Left lobe of liver (tissue), 2 donors: Measurements from ENCODE around the gene ATRNL1. TPM values are rescaled to one million over a fixed set of nuclear protein-coding genes. Genes with fewer than 3 reads are reported as not detected.
A peak's percentile ranks its signal among the peaks of the same experiment; 100 is the strongest.

ENCODE experiments used
- ATAC-seq: fragments of 200-7000 bp; cut with Tn5 transposase; one replicate; pipeline ENCODE4 v1.9.1; 2020; ENCODE audit warnings: mild to moderate bottlenecking, moderate library complexity
- DNase-seq: peaks from one replicate; pipeline ENCODE4 v3.0.0-alpha.2; 2020; ENCODE audit warnings: low spot score
- total RNA-seq: library from RNA; stranded (reverse); gene quantifications from one replicate; pipeline ENCODE4 v1.2.1, GENCODE V29; 2021
- donor health status: DM: no; HTN: no; CAD: no; lungs with moderate emphysema.
- donor health status: DM: no; HTN: yes; CAD: no.

The ATRNL1 gene
- 1.3 TPM for total RNA-seq

DNA sequence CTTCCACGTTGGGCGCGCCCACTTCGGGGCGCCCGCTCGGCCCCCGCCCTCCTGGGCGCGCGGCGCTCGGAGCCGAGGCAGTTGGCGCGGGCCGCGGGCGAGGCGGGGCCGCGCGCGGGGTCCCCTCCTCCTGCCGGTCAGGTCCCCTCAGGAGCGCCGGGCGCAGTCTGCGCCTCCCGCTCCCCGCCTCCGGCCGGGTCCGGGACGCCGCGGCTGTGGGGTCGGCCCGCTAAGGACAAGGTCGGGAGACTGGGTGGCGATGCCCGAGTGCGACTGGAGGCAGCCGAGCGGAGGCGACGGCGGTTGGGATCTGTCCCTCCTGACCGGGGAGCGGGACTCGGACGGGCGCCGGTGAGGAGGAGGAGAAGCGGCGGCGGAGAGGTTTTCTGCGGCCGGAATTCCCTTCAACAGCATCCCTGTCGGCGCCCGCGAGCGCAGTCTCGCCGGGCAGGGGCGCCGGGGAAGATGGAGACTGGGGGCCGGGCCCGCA, at the start of gene ATRNL1:
Gene ATRNL1 (plus strand): TSS at position 80 of the 490 bp plus-strand sequence. CDS start 386 bp downstream, at position 466.
- peak; percentile 46 for DNase-seq
- peak; percentile 71 for ATAC-seq

GRCh38 chr10:115043719-115044118, 49.4 kb upstream of the ATRNL1 start:
- DNase-seq (no peak), ATAC-seq (no peak)

DNA sequence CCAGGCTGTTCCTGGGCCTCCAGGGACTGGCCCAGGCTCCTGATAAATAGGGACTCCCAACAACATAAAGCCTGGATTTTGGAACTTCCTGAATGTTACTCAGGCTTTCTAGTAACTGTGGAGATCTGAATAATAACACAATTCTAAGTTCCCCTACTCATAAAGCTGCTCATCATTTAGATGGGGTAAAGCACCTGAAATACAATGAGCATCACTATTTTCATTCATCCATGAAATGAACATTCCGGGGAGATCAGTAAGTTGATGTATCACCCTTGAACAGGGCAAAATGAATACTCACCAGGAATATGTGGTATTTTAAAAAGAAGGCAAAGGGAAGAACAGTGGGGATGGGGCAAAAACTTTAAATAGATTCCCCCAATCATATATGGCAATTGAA, 48.3 kb upstream of the ATRNL1 start:
- ATAC-seq = no peak

DNA sequence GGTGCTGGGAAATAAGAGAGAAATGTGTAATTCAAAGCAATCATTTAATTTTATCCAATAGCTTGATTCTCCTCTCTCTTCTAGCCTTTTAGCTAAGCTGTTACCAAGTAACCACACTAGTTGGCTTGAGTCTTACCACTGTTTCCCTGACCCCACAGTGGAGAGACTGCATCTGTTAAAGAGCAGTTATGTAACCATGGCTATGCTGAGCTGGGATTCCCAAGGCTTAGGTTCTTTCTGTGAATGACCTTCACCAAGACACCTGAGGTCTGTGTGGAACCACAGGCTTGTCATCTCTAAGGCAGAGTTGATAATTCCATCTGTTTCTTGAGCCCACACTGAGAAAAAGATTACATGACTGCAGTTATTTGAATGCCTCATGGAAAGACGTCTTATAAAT, 47.7 kb upstream of the ATRNL1 start:
- no peak for DNase-seq
- ATAC-seq = no peak

More for the DNA sequence above, 48.3 kb upstream of the ATRNL1 start:
- DNase-seq = no peak

DNA sequence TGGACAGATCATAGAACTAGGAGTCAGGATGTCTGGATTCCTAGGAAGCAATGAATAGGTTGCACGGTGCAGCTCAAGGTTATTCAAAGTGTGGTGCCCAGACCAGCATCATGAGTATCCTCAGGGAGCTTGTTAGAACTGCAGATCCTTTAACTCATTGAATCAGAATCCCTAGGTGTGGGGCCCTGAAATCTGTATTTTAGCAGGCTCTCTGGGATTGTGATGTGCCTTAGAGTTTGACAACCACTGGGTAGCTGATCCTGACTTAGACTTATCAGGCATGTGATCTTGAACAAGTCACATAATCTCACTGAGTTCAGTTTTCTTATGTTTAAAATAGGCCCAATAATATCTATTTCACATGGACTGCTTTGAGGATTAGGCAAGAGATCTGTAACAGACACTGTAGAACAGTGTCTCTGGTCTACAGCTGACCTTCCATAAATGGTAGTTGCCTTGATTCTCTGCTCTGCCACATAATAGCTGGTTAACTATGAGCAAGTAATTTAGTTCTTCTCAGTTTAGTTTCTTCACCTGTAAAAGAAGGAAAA, 46.4 kb upstream of the ATRNL1 start:
- ATAC-seq (no peak), DNase-seq (no peak)

GRCh38 chr10:115047705-115048104, 45.5 kb upstream of the ATRNL1 start:
- ATAC-seq (no peak), DNase-seq (no peak)

- ATAC-seq (no peak), DNase-seq (no peak)
Measured at GRCh38 chr10:115049318-115049717, 43.8 kb upstream of the ATRNL1 start.

DNA sequence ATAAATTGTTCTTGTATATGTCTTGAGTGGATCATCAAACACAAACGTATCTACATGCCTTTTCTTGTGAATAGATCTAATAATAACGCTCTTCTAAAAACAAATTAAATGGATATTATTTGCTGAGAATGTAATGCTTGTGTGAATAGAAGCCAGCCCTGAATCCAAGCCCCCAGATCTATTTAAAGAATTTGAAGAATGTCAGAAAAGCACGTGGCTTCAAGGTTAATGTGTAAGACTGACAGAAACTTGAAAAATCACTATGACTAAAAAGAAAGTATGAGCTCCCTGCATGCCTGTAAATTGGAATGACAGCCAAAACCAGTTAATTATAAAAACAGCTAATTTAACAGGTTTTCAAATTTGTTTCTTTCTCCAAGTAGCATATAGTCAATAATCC, 43.2 kb upstream of the ATRNL1 start:
- no peak for ATAC-seq

GRCh38 chr10:115050375-115051010, 42.7 kb upstream of the ATRNL1 start:
- ATAC-seq (no peak), DNase-seq (no peak)

More for the DNA sequence above, 43.2 kb upstream of the ATRNL1 start:
- DNase-seq = no peak

- ATAC-seq = no peak
- no peak for DNase-seq
Measured at GRCh38 chr10:115051216-115051615, 41.9 kb upstream of the ATRNL1 start.

- DNase-seq (no peak), ATAC-seq (no peak)
Measured at GRCh38 chr10:115052226-115052625, 40.9 kb upstream of the ATRNL1 start.

DNA sequence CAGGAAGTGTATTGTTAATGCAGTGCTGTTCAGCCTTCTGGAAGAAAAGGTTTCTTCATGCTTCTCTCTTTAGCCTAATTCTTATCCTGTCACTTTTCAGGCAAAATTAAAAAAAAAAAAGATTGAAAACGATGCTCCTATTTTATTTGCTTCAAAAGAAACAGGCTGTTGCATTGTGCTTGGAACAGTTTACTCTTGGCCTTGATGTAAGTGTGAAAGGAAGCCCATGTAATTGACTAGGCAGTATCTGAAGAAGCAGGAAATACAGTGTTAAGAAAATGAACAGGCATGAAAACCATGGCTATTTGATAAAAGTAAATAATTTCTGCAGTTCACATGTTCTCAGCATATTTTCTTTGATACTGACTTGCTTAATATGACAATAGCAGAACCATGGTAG, 40.4 kb upstream of the ATRNL1 start:
- ATAC-seq = no peak
- DNase-seq = no peak

- ATAC-seq = no peak
- DNase-seq = no peak
Measured at GRCh38 chr10:115056186-115056585, 37.0 kb upstream of the ATRNL1 start.

- ATAC-seq (no peak), DNase-seq (no peak)
Measured at GRCh38 chr10:115059301-115059898, 33.8 kb upstream of the ATRNL1 start.

DNA sequence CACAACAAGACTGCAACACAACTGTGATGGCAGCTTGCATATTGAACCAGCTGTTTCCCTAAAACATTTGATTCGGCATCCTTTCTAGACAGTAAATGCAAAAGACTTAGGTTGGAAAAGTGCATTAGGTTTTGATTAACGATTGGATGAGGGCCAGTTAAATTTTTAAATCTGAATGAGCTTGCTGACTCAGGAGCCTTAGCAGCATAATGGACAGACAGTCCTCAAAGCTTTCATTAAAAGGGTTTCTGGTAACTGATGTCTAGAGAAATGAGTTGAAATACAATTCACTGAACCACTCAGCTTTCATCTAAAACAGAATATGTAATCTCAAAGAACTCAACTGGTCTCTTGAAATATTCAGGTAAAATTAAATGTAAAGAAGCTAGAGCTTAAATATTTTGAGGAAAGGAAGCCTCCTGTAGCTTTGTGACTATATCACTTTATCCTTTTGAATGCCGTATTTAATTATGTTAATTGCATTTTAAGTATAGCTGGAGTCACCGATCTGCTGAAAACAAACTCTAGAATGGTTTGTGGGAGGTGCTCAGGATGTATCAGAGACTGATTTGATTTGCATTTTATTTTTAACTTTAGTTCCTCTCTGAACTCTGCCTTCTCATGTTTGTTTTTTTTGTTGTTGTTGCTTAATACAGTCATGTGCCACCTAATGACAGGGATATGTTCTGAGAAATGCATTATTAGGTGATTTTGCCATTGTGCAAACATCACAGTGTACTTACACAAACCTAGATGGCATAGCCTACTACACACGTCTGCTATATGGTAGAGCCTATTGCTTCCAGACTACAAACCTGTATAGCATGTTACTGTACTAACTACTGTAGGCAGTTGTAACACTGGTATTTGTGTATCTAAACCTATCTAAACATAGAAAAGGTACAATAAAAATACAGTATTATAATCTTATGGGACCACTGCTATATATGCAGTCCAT, 29.2 kb upstream of the ATRNL1 start:
- DNase-seq (no peak), ATAC-seq (peak; percentile 37)

GRCh38 chr10:115065801-115066200, 27.4 kb upstream of the ATRNL1 start:
- DNase-seq (no peak), ATAC-seq (no peak)

GRCh38 chr10:115066528-115066927, 26.6 kb upstream of the ATRNL1 start:
- ATAC-seq (no peak), DNase-seq (no peak)

- ATAC-seq (no peak), DNase-seq (no peak)
Measured at GRCh38 chr10:115073796-115074195, 19.4 kb upstream of the ATRNL1 start.

DNA sequence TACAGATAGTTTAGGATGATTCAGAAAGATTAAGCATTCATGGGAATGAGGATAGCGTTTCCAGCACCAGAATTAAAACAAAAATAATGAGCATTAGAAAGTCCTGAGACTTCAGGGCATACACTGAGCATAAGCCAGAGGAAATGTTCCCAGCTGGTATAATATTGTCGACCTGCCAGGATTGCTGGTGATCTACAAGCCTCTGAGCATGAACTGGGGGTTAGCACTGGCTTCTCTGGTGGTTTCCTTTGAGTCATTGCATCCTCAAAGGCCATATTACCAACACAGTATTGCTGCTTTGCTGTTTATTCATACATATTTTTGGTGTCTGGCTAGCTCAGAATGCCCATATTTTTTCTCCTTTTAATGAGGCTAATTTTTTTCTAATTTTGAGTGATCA, 10.7 kb upstream of the ATRNL1 start:
- ATAC-seq (no peak), DNase-seq (no peak)

DNA sequence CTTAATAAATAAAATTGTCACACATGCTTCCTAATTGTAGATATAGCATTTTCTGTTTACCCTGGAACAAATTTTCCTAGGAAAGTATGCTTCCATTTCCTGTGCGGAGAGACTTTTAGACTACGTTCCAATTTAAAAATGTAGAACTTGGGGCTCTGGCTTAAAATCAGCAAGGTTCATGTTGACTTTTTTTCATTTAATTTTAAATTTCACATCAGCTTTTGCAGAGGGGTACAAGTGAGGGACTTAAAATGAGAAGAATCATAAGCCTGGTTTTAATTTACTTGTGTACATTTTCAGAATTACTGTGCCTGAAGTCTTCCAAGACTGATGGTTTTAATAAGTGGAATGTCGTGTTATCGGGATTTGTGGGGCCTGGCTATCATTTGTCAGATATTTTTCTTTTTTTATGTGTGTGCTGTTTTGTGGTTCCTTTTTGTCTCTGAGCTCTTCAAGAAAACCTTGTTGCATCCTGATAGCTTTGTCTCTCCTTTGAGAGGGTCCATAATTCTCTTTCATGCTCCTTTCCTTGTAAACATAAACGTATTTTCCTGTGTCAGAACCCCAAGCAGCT, 8.8 kb upstream of the ATRNL1 start:
- ATAC-seq (no peak), DNase-seq (no peak)

- DNase-seq (no peak), ATAC-seq (no peak)
Measured at GRCh38 chr10:115091161-115091560, 2.0 kb upstream of the ATRNL1 start.
